Measurements from ENCODE around the gene NPIPA7.
"Not testable (repeated sequence)": the region's sequence is repeated elsewhere in the genome, so short reads cannot be mapped to it uniquely, and the experiment has no call there.

The NPIPA7 gene

DNA sequence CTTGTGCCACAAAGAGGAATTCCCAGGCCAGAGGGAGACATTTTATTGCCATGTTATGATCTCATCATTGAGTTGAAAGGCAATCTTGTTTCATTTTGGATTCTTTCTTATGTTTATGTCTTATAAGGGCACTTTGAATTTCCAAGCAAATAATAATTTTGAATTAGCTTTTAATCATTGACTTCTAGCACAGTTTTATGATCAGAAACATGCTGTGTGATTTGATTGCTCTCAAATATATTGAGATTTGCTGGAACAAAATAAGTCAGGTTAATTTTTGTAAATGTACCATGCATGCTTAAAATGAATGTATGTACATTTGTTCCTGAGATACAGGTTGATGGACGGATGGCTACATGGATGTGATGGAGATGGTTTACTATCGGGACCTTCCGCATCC lies at the start of gene NPIPA7:
Gene NPIPA7, plus strand, starts transcription at position 301 of the 400 bp plus-strand sequence. CDS start 105 bp downstream, outside the sequence.
- H3K4me3 ChIP-seq (ENCODE audit: control insufficient read depth, low read depth, low read length); DNase-seq (ENCODE audit: low read depth): not testable (repeated sequence)

DNA sequence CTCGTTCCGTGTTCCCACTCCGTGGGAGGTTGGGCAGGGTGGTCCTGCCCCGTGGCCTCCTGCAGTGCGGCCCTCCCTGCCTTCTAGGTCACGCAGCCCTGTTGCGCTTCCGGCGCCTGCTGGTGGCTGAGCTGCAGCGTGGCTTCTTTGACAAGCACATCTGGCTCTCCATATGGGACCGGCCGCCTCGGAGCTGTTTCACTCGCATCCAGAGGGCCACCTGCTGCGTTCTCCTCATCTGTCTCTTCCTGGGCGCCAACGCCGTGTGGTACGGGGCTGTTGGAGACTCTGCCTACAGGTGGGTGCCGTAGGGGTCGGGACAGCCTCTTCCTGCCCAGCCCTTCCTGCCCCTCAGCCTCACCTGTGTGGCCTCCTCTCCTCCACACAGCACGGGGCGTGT lies 47.5 kb upstream of the NPIPA7 start:
- not testable (repeated sequence) for H3K4me3 ChIP-seq (ENCODE audit: control insufficient read depth, low read depth, low read length)

DNA sequence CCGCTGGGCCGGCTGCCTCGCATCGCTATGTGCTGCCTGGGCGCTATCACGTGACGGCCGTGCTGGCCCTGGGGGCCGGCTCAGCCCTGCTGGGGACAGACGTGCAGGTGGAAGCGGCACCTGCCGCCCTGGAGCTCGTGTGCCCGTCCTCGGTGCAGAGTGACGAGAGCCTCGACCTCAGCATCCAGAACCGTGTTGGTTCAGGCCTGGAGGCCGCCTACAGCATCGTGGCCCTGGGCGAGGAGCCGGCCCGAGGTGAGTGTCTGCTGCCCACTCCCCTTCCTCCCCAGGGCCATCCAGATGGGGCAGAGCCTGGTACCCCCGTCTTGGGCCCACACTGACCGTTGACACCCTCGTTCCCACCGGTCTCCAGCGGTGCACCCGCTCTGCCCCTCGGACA lies 21.4 kb upstream of the NPIPA7 start:
- not testable (repeated sequence) for H3K4me3 ChIP-seq (ENCODE audit: control insufficient read depth, low read depth, low read length); DNase-seq (ENCODE audit: low read depth)

More for the DNA sequence above, 47.5 kb upstream of the NPIPA7 start:
- not testable (repeated sequence) for DNase-seq (ENCODE audit: low read depth)

DNA sequence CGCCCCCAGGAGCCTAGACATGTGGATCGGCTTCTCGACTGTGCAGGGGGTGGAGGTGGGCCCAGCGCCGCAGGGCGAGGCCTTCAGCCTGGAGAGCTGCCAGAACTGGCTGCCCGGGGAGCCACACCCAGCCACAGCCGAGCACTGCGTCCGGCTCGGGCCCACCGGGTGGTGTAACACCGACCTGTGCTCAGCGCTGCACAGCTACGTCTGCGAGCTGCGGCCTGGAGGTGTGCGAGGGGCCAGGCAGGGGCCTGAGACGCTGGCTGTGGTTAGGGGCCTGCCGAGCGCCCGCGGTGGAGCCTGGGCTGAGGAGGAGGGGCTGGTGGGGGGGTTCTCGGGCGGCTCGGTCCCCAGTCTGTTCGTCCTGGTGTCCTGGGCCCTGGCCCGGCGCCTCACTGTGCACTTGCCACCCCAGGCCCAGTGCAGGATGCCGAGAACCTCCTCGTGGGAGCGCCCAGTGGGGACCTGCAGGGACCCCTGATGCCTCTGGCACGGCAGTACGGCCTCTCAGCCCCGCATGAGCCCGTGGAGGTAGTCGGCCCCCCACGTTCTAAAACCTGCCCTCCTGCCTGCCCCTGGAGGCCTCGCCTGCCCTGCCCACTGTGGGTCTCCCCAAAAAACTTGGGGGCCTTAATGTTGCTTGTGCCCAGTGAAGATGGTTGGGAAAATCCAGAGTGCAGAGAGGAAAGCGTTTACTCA lies 20.2 kb upstream of the NPIPA7 start:
- not testable (repeated sequence) for H3K4me3 ChIP-seq (ENCODE audit: control insufficient read depth, low read depth, low read length); DNase-seq (ENCODE audit: low read depth)

DNA sequence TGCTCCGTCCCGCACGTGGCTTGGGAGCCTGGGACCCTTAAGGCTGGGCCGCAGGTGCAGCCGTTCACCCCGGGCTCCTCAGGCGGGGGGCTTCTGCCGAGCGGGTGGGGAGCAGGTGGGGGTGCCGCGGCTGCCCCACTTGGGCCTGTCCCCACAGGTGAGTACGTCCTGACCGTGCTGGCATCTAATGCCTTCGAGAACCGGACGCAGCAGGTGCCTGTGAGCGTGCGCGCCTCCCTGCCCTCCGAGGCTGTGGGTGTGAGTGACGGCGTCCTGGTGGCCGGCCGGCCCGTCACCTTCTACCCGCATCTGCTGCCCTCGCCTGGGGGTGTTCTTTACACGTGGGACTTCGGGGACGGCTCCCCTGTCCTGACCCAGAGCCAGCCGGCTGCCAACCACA lies 15.3 kb upstream of the NPIPA7 start:
- not testable (repeated sequence) for DNase-seq (ENCODE audit: low read depth); H3K4me3 ChIP-seq (ENCODE audit: control insufficient read depth, low read depth, low read length)

DNA sequence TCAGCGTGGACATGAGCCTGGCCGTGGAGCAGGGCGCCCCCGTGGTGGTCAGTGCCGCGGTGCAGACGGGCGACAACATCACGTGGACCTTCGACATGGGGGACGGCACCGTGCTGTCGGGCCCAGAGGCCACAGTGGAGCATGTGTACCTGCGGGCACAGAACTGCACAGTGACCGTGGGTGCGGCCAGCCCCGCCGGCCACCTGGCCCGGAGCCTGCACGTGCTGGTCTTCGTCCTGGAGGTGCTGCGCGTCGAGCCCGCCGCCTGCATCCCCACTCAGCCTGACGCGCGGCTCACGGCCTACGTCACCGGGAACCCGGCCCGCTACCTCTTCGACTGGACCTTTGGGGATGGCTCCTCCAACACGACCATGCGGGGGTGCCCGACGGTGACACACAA lies 14.8 kb upstream of the NPIPA7 start:
- not testable (repeated sequence) for H3K4me3 ChIP-seq (ENCODE audit: control insufficient read depth, low read depth, low read length); DNase-seq (ENCODE audit: low read depth)

DNA sequence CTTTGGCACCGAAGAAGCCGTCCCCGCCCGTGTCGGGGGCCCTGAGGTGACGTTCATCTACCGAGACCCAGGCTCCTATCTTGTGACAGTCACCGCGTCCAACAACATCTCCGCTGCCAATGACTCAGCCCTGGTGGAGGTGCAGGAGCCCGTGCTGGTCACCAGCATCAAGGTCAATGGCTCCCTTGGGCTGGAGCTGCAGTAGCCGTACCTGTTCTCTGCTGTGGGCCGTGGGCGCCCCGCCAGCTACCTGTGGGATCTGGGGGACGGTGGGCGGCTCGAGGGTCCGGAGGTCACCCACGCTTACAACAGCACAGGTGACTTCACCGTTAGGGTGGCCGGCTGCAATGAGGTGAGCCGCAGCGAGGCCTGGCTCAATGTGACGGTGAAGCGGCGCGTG lies 14.2 kb upstream of the NPIPA7 start:
- not testable (repeated sequence) for H3K4me3 ChIP-seq (ENCODE audit: control insufficient read depth, low read depth, low read length); DNase-seq (ENCODE audit: low read depth)

DNA sequence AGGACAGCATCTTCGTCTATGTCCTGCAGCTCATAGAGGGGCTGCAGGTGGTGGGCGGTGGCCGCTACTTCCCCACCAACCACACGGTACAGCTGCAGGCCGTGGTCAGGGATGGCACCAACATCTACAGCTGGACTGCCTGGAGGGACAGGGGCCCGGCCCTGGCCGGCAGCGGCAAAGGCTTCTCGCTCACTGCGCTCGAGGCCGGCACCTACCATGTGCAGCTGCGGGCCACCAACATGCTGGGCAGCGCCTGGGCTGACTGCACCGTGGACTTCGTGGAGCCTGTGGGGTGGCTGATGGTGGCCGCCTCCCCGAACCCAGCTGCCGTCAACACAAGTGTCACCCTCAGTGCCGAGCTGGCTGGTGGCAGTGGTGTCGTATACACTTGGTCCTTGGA lies 13.6 kb upstream of the NPIPA7 start:
- DNase-seq (ENCODE audit: low read depth); H3K4me3 ChIP-seq (ENCODE audit: control insufficient read depth, low read depth, low read length): not testable (repeated sequence)

DNA sequence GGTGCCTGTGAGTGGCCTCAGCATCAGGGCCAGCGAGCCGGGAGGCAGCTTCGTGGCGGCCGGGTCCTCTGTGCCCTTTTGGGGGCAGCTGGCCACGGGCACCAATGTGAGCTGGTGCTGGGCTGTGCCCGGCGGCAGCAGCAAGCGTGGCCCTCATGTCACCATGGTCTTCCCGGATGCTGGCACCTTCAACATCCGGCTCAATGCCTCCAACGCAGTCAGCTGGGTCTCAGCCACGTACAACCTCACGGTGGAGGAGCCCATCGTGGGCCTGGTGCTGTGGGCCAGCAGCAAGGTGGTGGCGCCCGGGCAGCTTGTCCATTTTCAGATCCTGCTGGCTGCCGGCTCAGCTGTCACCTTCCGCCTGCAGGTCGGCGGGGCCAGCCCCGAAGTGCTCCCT lies 13.1 kb upstream of the NPIPA7 start:
- DNase-seq (ENCODE audit: low read depth); H3K4me3 ChIP-seq (ENCODE audit: control insufficient read depth, low read depth, low read length): not testable (repeated sequence)

DNA sequence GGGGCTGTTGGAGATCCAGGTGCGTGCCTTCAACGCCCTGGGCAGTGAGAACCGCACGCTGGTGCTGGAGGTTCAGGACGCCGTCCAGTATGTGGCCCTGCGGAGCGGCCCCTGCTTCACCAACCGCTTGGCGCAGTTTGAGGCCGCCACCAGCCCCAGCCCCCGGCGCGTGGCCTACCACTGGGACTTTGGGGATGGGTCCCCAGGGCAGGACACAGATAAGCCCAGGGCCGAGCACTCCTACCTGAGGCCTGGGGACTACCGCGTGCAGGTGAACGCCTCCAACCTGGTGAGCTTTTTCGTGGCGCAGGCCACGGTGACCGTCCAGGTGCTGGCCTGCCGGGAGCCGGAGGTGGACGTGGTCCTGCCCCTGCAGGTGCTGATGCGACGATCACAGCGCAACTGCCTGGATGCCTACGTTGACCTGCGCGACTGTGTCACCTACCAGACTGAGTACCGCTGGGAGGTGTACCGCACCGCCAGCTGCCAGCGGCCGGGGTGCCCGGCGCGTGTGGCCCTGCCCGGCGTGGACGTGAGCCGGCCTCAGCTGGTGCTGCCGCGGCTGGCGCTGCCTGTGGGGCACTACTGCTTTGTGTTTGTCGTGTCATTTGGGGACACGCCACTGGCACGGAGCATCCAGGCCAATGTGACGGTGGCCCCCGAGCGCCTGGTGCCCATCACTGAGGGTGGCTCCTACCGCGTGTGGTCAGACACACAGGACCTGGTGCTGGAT lies 12.2 kb upstream of the NPIPA7 start:
- not testable (repeated sequence) for H3K4me3 ChIP-seq (ENCODE audit: control insufficient read depth, low read depth, low read length); DNase-seq (ENCODE audit: low read depth)

DNA sequence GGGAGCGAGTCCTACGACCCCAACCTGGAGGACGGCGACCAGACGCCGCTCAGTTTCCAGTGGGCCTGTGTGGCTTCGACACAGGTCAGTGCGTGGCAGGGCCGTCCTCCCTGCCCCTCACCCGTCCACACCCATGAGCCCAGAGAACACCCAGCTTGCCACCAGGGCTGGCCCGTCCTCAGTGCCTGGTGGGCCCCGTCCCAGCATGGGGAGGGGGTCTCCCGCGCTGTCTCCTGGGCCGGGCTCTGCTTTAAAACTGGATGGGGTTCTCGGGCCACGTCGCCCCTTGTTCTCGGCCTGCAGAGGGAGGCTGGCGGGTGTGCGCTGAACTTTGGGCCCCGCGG lies 11.7 kb upstream of the NPIPA7 start:
- not testable (repeated sequence) for DNase-seq (ENCODE audit: low read depth); H3K4me3 ChIP-seq (ENCODE audit: control insufficient read depth, low read depth, low read length)

DNA sequence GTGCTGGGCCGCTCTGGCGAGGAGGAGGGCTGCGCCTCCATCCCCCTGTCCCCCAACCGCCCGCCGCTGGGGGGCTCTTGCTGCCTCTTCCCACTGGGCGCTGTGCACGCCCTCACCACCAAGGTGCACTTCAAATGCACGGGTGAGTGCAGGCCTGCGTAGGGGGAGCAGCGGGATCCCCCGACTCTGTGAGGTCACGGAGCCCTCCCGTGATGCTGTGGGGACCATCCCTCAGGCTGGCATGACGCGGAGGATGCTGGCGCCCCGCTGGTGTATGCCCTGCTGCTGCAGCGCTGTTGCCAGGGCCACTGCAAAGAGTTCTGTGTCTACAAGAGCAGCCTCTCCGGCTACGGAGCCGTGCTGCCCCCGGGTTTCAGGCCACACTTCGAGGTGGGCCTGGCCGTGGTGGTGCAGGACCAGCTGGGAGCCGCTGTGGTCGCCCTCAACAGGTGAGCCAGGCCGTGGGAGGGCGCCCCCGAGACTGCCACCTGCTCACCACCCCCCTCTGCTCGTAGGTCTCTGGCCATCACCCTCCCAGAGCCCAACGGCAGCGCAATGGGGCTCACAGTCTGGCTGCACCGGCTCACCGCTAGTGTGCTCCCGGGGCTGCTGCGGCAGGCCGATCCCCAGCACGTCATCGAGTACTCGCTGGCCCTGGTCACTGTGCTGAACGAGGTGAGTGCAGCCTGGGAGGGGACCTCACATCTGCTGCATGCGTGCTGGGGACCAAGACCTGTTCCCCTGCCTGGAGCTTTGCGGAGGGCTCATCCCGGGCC lies 9.7 kb upstream of the NPIPA7 start:
- H3K4me3 ChIP-seq (ENCODE audit: control insufficient read depth, low read depth, low read length); DNase-seq (ENCODE audit: low read depth): not testable (repeated sequence)

DNA sequence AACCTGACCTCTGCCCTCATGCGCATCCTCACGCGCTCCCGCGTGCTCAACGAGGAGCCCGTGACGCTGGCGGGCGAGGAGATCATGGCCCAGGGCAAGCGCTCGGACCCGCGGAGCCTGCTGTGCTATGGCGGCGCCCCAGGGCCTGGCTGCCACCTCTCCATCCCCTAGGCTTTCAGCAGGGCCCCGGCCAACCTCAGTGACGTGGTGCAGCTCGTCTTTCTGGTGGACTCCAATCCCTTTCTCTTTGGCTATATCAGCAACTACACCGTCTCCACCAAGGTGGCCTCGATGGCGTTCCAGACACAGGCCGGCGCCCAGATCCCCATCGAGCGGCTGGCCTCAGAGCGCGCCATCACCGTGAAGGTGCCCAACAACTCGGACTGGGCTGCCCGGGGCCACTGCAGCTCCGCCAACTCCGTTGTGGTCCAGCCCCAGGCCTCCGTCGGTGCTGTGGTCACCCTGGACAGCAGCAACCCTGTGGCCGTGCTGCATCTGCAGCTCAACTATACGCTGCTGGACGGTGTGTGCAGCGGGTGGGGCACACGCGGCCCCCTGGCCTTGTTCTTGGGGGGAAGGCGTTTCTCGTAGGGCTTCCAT lies 7.7 kb upstream of the NPIPA7 start:
- not testable (repeated sequence) for DNase-seq (ENCODE audit: low read depth); H3K4me3 ChIP-seq (ENCODE audit: control insufficient read depth, low read depth, low read length)

DNA sequence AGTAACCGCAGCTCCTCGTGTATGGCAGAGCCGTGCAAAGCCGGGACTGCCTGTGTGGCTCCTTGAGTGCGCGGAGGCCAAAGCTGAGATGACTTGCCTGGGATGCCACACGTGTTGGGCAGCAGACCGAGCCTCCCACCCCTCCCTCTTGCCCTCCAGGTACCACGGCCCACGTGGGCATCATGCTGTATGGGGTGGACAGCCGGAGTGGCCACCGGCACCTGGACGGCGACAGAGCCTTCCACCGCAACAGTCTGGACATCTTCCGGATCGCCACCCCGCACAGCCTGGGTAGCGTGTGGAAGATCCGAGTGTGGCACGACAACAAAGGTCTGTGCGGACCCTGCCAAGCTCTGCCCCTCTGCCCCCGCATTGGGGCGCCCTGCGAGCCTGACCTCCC lies 4.7 kb upstream of the NPIPA7 start:
- DNase-seq (ENCODE audit: low read depth); H3K4me3 ChIP-seq (ENCODE audit: control insufficient read depth, low read depth, low read length): not testable (repeated sequence)

DNA sequence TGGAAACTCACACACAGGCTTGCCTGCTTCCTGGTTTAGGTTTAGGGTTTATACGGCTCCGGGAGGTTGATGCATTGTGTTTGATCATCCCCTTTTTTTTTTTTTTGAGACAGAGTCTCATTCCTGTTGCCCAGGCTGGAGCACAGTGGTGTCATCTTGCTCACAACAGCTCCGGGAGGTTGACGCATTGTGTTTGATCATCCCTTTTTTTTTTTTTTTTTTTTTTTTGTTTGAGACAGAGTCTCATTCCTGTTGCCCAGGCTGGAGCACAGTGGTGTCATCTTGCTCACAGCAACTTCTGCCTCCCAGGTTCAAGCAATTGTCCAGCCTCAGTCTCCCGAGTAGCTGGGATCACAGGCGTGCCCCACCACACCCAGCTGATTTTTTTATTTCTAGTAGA lies 20.7 kb downstream of the NPIPA7 start:
- not testable (repeated sequence) for DNase-seq (ENCODE audit: low read depth); H3K4me3 ChIP-seq (ENCODE audit: control insufficient read depth, low read depth, low read length)

DNA sequence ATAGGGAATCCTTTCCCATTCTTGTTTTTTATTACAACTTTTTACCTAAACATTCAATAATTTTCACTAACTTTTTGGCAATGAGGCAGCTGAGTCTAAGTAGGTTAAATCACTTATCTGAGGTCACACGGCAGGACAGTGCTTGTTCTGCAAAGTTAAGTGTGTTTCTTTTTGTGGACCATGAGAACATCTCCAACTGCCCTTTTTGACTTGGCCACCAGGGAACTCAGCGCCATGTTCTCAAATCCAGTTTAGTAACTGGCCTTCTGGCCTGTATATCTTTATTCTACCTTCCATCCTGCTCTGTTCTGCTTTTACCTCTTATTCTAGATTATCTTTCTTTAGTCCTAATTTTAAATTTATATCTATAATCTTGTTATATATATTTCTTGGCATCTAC lies 23.4 kb downstream of the NPIPA7 start:
- not testable (repeated sequence) for H3K4me3 ChIP-seq (ENCODE audit: control insufficient read depth, low read depth, low read length); DNase-seq (ENCODE audit: low read depth)

DNA sequence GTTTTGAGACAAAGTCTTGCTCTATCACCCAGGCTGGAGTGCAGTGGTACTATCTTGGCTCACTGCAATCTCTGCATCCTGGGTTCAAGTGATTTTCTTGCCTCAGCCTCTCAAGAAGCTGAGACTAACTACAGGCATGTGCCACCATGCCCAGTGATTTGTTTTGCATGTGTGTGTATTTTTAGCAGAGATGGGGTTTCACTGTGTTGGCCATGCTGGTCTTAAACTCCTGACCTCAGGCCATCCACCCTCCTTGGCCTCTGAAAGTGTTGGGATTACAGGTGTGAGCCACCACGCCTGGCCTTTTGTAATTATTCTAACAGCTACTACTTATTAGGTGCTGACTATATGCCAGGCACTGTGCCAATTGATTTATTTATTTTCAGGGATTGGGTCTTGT lies 25.3 kb downstream of the NPIPA7 start:
- DNase-seq (ENCODE audit: low read depth); H3K4me3 ChIP-seq (ENCODE audit: control insufficient read depth, low read depth, low read length): not testable (repeated sequence)

DNA sequence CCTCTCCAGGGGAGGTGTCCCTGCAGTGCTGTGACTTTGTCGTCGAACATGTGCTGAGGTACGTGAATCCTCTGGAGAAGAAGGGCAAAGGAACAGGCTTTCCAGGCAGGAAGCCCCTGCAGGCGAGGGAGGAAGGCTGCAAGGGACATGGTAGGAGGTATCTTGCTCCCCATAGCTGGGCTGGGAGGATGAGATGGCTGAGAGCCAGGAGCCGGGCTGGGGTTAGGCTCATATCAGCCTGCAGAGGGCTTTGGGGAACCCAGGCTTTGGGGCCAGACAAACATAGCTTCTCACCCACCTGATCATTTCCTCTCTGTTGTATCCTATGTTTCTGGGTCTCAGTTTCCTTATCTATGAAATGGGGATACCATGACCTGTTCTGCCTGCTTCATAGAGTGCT lies 26.5 kb downstream of the NPIPA7 start:
- H3K4me3 ChIP-seq (ENCODE audit: control insufficient read depth, low read depth, low read length); DNase-seq (ENCODE audit: low read depth): not testable (repeated sequence)

DNA sequence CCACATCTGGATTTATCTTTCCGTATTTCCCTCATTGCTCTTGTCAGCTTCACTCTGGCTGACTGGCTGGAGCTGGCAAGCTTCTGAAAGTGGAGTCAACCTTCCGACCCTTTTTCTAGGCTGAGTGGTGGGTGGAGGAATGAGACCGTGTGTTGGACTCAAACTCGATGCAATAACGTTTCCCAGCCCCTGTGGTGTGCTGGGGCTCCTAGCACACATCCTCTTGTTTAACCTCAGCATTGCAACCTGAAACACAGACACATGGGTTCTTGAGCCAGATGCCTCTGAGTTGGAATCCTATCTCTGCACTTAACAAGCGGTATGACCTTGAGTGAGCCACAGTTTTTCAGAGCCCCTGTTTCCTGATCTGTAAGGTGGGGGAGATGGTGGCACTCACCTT lies 29.5 kb downstream of the NPIPA7 start:
- H3K4me3 ChIP-seq (ENCODE audit: control insufficient read depth, low read depth, low read length); DNase-seq (ENCODE audit: low read depth): not testable (repeated sequence)
